Natural killer cell (primary cell): ENCODE data around the gene PRKCB. TPM values are rescaled to one million over a fixed set of nuclear protein-coding genes. Genes with fewer than 3 reads are reported as not detected.

Experiments
- ATAC-seq, 3 donors: fragments of 150-1000 bp in 2 of 3; fragments of 200-7000 bp in 1 of 3; cut with Tn5 transposase; 1 replicate in 1 of 3; 2 replicates in 2 of 3; pipeline ENCODE4 v1.10.0; 2021; ENCODE audit warnings: mild to moderate bottlenecking in 2 of 3, moderate library complexity in 2 of 3
- DNase-seq, 2 donors: peaks; one replicate each; pipeline versions ENCODE4 v3.0.0 to v3.0.0-alpha.2; 2013 to 2021; ENCODE audit warnings: mixed read lengths in 1 of 2
- H3K27ac ChIP-seq: one replicate; pipeline ENCODE4 v1.5.1; 2013; ENCODE audit warnings: mild to moderate bottlenecking, low read length
- H3K27me3 ChIP-seq: one replicate; pipeline ENCODE4 v1.6.1; 2013; ENCODE audit warnings: low read length; ENCODE audit not compliant: control insufficient read depth, insufficient read depth
- H3K36me3 ChIP-seq: one replicate; pipeline ENCODE4 v1.6.1; 2013; ENCODE audit warnings: low read length; ENCODE audit not compliant: control insufficient read depth, insufficient read depth
- H3K4me1 ChIP-seq: one replicate; pipeline ENCODE4 v1.6.1; 2013; ENCODE audit warnings: low read length; ENCODE audit not compliant: control insufficient read depth, insufficient read depth
- H3K4me3 ChIP-seq: one replicate; pipeline ENCODE4 v1.5.1; 2013; ENCODE audit warnings: low read length
- H3K9me3 ChIP-seq: one replicate; pipeline ENCODE4 v1.6.1; 2013; ENCODE audit warnings: low read length; ENCODE audit not compliant: control insufficient read depth, insufficient read depth
- H3K27ac Mint-ChIP-seq, 2 donors: one replicate each; pipeline ENCODE4 v1.8.0; 2022; ENCODE audit warnings: mild to moderate bottlenecking in 2 of 2, mixed read lengths in 2 of 2, moderate library complexity in 1 of 2
- H3K27me3 Mint-ChIP-seq, 2 donors: one replicate each; pipeline ENCODE4 v1.8.0; 2022; ENCODE audit warnings: low read depth in 2 of 2, mixed read lengths in 2 of 2
- H3K36me3 Mint-ChIP-seq: one replicate; pipeline ENCODE4 v1.8.0; 2022; ENCODE audit warnings: mixed read lengths
- H3K4me1 Mint-ChIP-seq, 2 donors: one replicate each; pipeline ENCODE4 v1.8.0; 2022; ENCODE audit warnings: mixed read lengths in 2 of 2
- H3K4me3 Mint-ChIP-seq: one replicate; pipeline ENCODE4 v1.8.0; 2022; ENCODE audit warnings: mild to moderate bottlenecking, moderate library complexity, mixed read lengths
- H3K9me3 Mint-ChIP-seq, 2 donors: one replicate each; pipeline ENCODE4 v1.8.0; 2022; ENCODE audit warnings: mixed read lengths in 2 of 2
- WGBS: methylation state at CpG from one replicate; pipeline ENCODE4 v1.1.7; 2013; ENCODE audit warnings: missing lambda C conversion rate; ENCODE audit not compliant: insufficient coverage; 5-methylcytosine and 5-hydroxymethylcytosine counted together
- intact Hi-C: fragments of 100-400 bp; cut with micrococcal nuclease; formaldehyde crosslinking; loops from one replicate; pipeline ENCODE4 v1.14.2; 2022
- total RNA-seq, 4 donors: library from RNA; stranded (reverse); fragments of 120-200 nt in 1 of 4; gene quantifications; one replicate each; pipeline versions ENCODE4 v1.2.3 to v1.2.4, GENCODE V29; 2013 to 2022
- TF ChIP-seq, protein P1 (sequence below): fragments of 200-600 bp; IDR thresholded peaks from one replicate; pipeline ENCODE4 v1.8.0; 2022; ENCODE audit warnings: antibody characterized with exemption

PRKCB gene
- total RNA-seq, 3 donors from 2014 or later (not counting 1 experiment from before 2014, with no cell fraction given), result 182 to 222 (median 183) TPM

DNA sequence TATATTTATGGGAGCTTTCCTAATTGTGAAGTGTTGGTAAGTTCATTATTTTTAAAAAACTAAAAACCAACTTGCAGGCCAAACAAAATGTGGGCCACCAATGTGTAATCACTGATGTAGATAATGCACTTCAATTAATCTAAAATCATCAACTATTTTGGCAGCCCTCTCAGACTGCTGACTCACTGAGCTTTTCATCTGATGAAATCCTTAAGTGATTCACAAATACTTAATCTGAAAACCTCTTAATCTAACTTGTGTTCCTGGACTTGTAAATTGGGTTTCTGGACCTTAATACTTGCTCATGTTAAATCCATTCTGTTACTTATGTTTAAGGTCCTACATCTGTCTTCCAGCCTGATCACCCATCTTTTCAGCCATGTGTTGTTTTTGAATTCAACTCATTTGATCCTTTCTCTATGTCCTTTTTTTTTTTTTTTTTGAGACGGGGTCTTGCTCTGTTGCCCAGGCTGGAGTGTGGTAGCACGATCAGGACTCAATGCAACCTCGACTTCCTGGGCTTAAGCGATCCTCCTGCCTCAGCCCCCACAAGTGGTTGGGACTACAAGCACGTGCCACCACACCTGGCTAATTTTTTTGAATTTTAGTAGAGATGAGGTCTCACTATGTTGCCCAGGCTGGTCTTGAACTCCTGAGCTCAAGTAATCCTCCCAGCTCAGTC lies 39.0 kb downstream of the PRKCB start:
- Histone ChIP-seq H3K27ac (no peak overlapping the region), H3K27me3 (no peaks in the 10 kb centered on the region), H3K9me3 (no peaks in the 10 kb centered on the region), H3K36me3 (peaks cover 5% of the 10 kb centered on the region), H3K4me3 (no peak overlapping the region), H3K4me1 (peaks cover 26% of the 10 kb centered on the region)
- Mint-ChIP-seq H3K27me3 (no peaks in the 10 kb centered on the region), H3K4me1 (peaks cover 76 to 81% of the 10 kb centered on the region in 2 donors), H3K9me3 (no peaks in the 10 kb centered on the region), H3K27ac (peak overlapping the region; percentile 47 to 78), H3K4me3 (no peak overlapping the region), H3K36me3 (no peaks in the 10 kb centered on the region)
- TF ChIP-seq, protein P1, sequence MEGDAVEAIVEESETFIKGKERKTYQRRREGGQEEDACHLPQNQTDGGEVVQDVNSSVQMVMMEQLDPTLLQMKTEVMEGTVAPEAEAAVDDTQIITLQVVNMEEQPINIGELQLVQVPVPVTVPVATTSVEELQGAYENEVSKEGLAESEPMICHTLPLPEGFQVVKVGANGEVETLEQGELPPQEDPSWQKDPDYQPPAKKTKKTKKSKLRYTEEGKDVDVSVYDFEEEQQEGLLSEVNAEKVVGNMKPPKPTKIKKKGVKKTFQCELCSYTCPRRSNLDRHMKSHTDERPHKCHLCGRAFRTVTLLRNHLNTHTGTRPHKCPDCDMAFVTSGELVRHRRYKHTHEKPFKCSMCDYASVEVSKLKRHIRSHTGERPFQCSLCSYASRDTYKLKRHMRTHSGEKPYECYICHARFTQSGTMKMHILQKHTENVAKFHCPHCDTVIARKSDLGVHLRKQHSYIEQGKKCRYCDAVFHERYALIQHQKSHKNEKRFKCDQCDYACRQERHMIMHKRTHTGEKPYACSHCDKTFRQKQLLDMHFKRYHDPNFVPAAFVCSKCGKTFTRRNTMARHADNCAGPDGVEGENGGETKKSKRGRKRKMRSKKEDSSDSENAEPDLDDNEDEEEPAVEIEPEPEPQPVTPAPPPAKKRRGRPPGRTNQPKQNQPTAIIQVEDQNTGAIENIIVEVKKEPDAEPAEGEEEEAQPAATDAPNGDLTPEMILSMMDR, result no peak
- 25% methylated on average over 4 of the region's 5 CpGs for WGBS
- intact Hi-C loops, result no loop called here
- peak in 1 of 3 donors; percentile 32 for ATAC-seq
- DNase-seq, result no peak

DNA sequence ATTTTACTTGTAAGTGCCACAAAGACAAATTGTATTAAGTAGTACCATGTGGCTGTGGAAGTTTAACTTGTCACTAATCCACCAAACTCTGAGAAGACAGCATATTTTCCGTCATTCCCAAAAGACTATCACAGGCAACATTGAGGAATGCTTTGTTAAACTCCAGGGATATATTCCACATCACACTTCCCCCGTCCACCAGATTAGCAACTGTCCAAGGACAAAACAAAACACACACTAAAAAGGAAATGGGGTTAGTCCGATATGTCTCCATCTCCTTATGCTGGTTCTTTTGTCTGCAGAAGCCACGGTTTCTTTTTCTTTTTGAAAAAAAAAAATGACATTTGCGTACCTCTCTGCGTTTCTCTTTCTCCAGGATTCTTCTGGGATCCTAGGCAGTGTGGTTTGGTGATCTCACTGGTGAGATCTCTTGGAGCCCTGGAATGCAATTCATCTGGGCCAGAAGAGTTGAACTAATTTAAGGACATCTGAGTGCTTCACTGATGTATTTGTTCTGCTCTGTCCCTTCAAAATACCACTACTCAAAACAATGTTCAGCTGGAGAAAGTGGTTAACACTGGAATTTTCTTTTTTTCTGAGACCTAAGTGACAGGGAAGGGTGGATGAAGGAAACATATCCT lies 40.6 kb downstream of the PRKCB start:
- no peak overlapping the region for H3K4me3 Mint-ChIP-seq
- peak overlapping the region in 1 of 2 donors; percentile 14 for H3K27ac Mint-ChIP-seq
- Histone ChIP-seq H3K4me1 (peaks cover 26% of the 10 kb centered on the region), H3K27me3 (no peaks in the 10 kb centered on the region), H3K4me3 (no peak overlapping the region), H3K27ac (no peak overlapping the region), H3K9me3 (no peaks in the 10 kb centered on the region), H3K36me3 (peaks cover 4% of the 10 kb centered on the region)
- TF ChIP-seq, protein P1, result no peak
- intact Hi-C loops, result no loop called here
- no peaks in the 10 kb centered on the region for H3K9me3 Mint-ChIP-seq
- no peaks in the 10 kb centered on the region for H3K36me3 Mint-ChIP-seq
- 67% methylated on average over 6 of the region's 6 CpGs for WGBS
- no peaks in the 10 kb centered on the region for H3K27me3 Mint-ChIP-seq
- ATAC-seq (no peak), DNase-seq (no peak)
- H3K4me1 Mint-ChIP-seq, result peaks cover 75 to 81% of the 10 kb centered on the region in 2 donors

DNA sequence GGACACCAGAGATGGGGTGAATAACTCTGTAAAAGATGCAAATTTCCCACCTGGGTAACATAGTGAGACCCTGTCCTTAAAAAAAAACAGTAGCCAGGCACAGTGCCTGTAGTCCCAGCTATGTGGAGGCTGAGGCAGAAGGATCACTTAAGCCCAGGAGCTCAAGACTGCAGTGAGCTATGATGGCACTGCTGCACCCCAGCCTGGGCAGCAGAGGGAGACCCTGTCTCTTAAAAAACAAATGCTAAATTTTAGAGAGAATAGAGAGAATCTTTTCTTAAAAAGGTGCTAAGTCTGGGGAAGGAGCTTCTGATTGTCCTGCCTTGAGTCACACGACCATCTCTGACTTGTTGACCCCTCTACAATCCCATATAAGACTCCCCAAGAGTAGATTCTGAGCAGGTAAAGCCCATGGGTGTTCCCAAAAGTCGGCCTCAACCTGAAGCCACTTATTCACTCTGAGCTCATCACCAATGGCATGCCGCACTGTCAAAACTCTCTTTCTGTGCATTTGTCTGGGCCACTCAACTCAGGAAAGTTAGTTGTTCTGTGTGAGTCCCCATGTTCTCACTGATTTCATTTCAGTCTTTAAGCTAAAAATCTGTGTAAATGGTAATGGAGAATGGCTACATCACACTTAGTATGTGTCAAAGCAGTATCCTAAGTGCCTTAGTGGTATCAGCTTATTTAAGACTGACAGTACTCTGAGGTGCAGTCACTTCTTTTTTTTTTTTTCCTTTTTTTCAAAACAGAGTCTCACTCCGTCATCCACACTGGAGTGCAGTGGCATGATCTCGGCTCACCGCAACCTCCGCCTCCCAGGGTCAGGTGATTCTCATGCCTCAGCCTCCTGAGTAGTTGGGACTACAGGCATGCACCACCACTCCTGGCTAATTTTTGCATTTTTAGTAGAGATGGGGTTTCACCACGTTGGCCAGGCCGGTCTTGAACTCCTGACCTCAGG lies 41.6 kb downstream of the PRKCB start:
- Mint-ChIP-seq H3K9me3 (no peaks in the 10 kb centered on the region), H3K4me1 (peaks cover 77 to 81% of the 10 kb centered on the region in 2 donors), H3K27ac (peak overlapping the region; percentile 14 to 17), H3K4me3 (no peak overlapping the region), H3K27me3 (no peaks in the 10 kb centered on the region), H3K36me3 (no peaks in the 10 kb centered on the region)
- TF ChIP-seq, protein P1, result no peak
- DNase-seq (peak in 1 of 2 donors; percentile 54), ATAC-seq (no peak)
- Histone ChIP-seq H3K36me3 (peaks cover 4% of the 10 kb centered on the region), H3K27ac (no peak overlapping the region), H3K4me3 (no peak overlapping the region), H3K27me3 (no peaks in the 10 kb centered on the region), H3K9me3 (no peaks in the 10 kb centered on the region), H3K4me1 (peaks cover 33% of the 10 kb centered on the region)
- intact Hi-C loops, result loop anchor here (1.0 kb wide), 1 partner anchor 133 kb away; no protein-coding TSS in a partner anchor
- WGBS, result 80% methylated on average over 9 of the region's 9 CpGs
